ENCODE data around the gene NEGR1. TPM values are rescaled to one million over a fixed set of nuclear protein-coding genes. Genes with fewer than 3 reads are reported as not detected.
A peak's percentile ranks its signal among the peaks of the same experiment; 100 is the strongest.

NEGR1 gene
- total RNA-seq, 1 donor from 2014 or later = 8.6 TPM

DNA sequence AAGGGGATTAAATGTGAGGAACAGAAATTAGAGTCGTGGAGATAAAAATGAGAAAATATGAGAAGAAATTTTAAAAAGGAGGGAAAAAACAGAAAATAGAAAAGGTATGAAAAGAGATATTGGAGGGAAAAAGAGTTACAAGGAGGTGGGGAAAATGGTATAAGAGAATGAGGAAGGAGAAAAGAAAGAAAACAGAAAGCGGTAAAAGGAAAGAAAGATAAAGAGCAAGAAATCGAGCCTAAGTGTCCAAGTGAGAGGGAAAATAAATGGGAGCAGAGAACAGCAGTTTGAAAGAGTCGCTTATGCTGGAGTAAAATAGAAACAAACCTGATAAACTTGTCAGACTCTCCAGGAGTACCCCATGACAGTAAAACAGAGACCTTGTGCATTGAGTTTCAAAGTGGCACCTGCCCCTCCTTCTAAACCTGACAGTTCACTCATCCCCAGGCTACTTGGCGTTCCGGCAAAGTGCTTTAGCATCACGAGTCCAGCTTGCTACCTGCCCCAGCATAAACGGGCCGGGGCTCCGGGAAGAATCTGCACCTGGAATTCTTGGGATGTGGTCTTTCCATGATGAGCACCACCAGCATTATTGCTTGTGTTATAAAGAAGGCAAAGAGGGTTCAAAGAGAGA, 585 bp downstream of the NEGR1 start:
- Histone ChIP-seq H3K27ac (ENCODE audit: low read depth, low read length) (peak overlapping the region; percentile 44), H3K27me3 (ENCODE audit: insufficient read depth, low read length) (no peaks in the 10 kb centered on the region), H3K4me1 (ENCODE audit: insufficient read depth, low read length) (peaks cover 6% of the 10 kb centered on the region), H2AFZ (ENCODE audit: low read depth, low read length) (peak overlapping the region; percentile 80), H3K9me3 (ENCODE audit: insufficient read depth, low read depth, low read length) (no peaks in the 10 kb centered on the region), H3K79me2 (ENCODE audit: insufficient read depth, low read length) (peaks cover 6% of the 10 kb centered on the region), H4K20me1 (ENCODE audit: insufficient read depth, low read length) (no peaks in the 10 kb centered on the region), H3K36me3 (ENCODE audit: insufficient read depth, low read length) (no peaks in the 10 kb centered on the region), H3K4me2 (ENCODE audit: low read length) (peak overlapping the region; percentile 95), H3K4me3 (ENCODE audit: insufficient read depth, low read depth, low read length) (peak overlapping the region; percentile 89), H3K9ac (ENCODE audit: low read length) (peak overlapping the region; percentile 86)
- no peak overlapping the region for H3K4me3 Mint-ChIP-seq (ENCODE audit: unreplicated experiment)
- no peaks in the 10 kb centered on the region for H3K27me3 Mint-ChIP-seq (ENCODE audit: low read depth, unreplicated experiment)
- TF ChIP-seq, protein P1, sequence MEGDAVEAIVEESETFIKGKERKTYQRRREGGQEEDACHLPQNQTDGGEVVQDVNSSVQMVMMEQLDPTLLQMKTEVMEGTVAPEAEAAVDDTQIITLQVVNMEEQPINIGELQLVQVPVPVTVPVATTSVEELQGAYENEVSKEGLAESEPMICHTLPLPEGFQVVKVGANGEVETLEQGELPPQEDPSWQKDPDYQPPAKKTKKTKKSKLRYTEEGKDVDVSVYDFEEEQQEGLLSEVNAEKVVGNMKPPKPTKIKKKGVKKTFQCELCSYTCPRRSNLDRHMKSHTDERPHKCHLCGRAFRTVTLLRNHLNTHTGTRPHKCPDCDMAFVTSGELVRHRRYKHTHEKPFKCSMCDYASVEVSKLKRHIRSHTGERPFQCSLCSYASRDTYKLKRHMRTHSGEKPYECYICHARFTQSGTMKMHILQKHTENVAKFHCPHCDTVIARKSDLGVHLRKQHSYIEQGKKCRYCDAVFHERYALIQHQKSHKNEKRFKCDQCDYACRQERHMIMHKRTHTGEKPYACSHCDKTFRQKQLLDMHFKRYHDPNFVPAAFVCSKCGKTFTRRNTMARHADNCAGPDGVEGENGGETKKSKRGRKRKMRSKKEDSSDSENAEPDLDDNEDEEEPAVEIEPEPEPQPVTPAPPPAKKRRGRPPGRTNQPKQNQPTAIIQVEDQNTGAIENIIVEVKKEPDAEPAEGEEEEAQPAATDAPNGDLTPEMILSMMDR (IDR thresholded peaks at IDR 0.05; ENCODE audit: insufficient read depth, low read depth, low read length) = no peak
- TF ChIP-seq EZH2 (IDR thresholded peaks at IDR 0.05; ENCODE audit: insufficient read depth, low read length) = no peak
- no peak for FAIRE-seq
- H3K4me1 Mint-ChIP-seq (ENCODE audit: low read depth, unreplicated experiment) = peaks cover 12% of the 10 kb centered on the region
- H3K36me3 Mint-ChIP-seq (ENCODE audit: low read depth, unreplicated experiment) = no peaks in the 10 kb centered on the region
- peak; percentile 0 for DNase-seq (ENCODE audit: low read depth)
- peak overlapping the region; percentile 84 for H3K27ac Mint-ChIP-seq (ENCODE audit: unreplicated experiment)
- no peaks in the 10 kb centered on the region for H3K9me3 Mint-ChIP-seq (ENCODE audit: unreplicated experiment)

GRCh38 chr1:72281144-72281543, 1.2 kb downstream of the NEGR1 start:
- no peak overlapping the region for H3K4me3 Mint-ChIP-seq (ENCODE audit: unreplicated experiment)

More at GRCh38 chr1:72281144-72281543, 1.2 kb downstream of the NEGR1 start:
- Histone ChIP-seq H3K4me2 (ENCODE audit: low read length) (peak overlapping the region; percentile 95), H3K4me1 (ENCODE audit: insufficient read depth, low read length) (peaks cover 6% of the 10 kb centered on the region), H3K27ac (ENCODE audit: low read depth, low read length) (no peak overlapping the region), H3K27me3 (ENCODE audit: insufficient read depth, low read length) (no peaks in the 10 kb centered on the region), H3K9ac (ENCODE audit: low read length) (peak overlapping the region; percentile 86), H4K20me1 (ENCODE audit: insufficient read depth, low read length) (no peaks in the 10 kb centered on the region), H3K4me3 (ENCODE audit: insufficient read depth, low read depth, low read length) (peak overlapping the region; percentile 89), H3K36me3 (ENCODE audit: insufficient read depth, low read length) (no peaks in the 10 kb centered on the region), H2AFZ (ENCODE audit: low read depth, low read length) (peak overlapping the region; percentile 46), H3K79me2 (ENCODE audit: insufficient read depth, low read length) (peaks cover 6% of the 10 kb centered on the region), H3K9me3 (ENCODE audit: insufficient read depth, low read depth, low read length) (no peaks in the 10 kb centered on the region)
- H3K4me1 Mint-ChIP-seq (ENCODE audit: low read depth, unreplicated experiment) = peaks cover 8% of the 10 kb centered on the region
- FAIRE-seq (peak; percentile 39), DNase-seq (ENCODE audit: low read depth) (no peak)
- H3K27me3 Mint-ChIP-seq (ENCODE audit: low read depth, unreplicated experiment) = no peaks in the 10 kb centered on the region
- H3K9me3 Mint-ChIP-seq (ENCODE audit: unreplicated experiment) = no peaks in the 10 kb centered on the region
- TF ChIP-seq, protein P1 (IDR thresholded peaks at IDR 0.05; ENCODE audit: insufficient read depth, low read depth, low read length) = no peak
- no peak for TF ChIP-seq EZH2 (IDR thresholded peaks at IDR 0.05; ENCODE audit: insufficient read depth, low read length)
- no peaks in the 10 kb centered on the region for H3K36me3 Mint-ChIP-seq (ENCODE audit: low read depth, unreplicated experiment)
- H3K27ac Mint-ChIP-seq (ENCODE audit: unreplicated experiment) = no peak overlapping the region
